Measurements from ENCODE around the gene VGLL1. TPM values are rescaled to one million over a fixed set of nuclear protein-coding genes. Genes with fewer than 3 reads are reported as not detected.

The VGLL1 gene
- total RNA-seq, 2 donors from 2014 or later, result not detected

GRCh38 chrX:136495043-136495442 lies 37.0 kb upstream of the VGLL1 start:
- no peak overlapping the region for H3K27ac ChIP-seq
- no peaks in the 10 kb centered on the region for H3K4me1 ChIP-seq (ENCODE audit: control insufficient read depth in 1 of 2, low read depth in 2 of 2)
- H3K27me3 ChIP-seq (replicated peaks; ENCODE audit: insufficient read depth), result no peaks in the 10 kb centered on the region
- TF ChIP-seq, protein P1, sequence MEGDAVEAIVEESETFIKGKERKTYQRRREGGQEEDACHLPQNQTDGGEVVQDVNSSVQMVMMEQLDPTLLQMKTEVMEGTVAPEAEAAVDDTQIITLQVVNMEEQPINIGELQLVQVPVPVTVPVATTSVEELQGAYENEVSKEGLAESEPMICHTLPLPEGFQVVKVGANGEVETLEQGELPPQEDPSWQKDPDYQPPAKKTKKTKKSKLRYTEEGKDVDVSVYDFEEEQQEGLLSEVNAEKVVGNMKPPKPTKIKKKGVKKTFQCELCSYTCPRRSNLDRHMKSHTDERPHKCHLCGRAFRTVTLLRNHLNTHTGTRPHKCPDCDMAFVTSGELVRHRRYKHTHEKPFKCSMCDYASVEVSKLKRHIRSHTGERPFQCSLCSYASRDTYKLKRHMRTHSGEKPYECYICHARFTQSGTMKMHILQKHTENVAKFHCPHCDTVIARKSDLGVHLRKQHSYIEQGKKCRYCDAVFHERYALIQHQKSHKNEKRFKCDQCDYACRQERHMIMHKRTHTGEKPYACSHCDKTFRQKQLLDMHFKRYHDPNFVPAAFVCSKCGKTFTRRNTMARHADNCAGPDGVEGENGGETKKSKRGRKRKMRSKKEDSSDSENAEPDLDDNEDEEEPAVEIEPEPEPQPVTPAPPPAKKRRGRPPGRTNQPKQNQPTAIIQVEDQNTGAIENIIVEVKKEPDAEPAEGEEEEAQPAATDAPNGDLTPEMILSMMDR (IDR thresholded peaks at IDR 0.05), result no peak
- no peak for DNase-seq (ENCODE audit: low spot score)
- no peak for ATAC-seq (ENCODE audit: insufficient number of reproducible peaks, low FRiP score, low read depth)
- H3K4me3 ChIP-seq, result no peak overlapping the region
- H3K36me3 ChIP-seq, result no peaks in the 10 kb centered on the region
- H3K9me3 ChIP-seq, result no peaks in the 10 kb centered on the region

GRCh38 chrX:136496186-136496763 lies 35.7 kb upstream of the VGLL1 start:
- Histone ChIP-seq H3K27ac (peak overlapping the region; percentile 87 to 89), H3K4me1 (ENCODE audit: control insufficient read depth in 1 of 2, low read depth in 2 of 2) (no peaks in the 10 kb centered on the region), H3K4me3 (peak overlapping the region; percentile 82), H3K27me3 (replicated peaks; ENCODE audit: insufficient read depth) (no peaks in the 10 kb centered on the region), H3K9me3 (no peaks in the 10 kb centered on the region), H3K36me3 (peaks cover 3% of the 10 kb centered on the region)
- ATAC-seq (ENCODE audit: insufficient number of reproducible peaks, low FRiP score, low read depth) (peak; percentile 52), DNase-seq (ENCODE audit: low spot score) (no peak)
- TF ChIP-seq, protein P1 (IDR thresholded peaks at IDR 0.05), result no peak

DNA sequence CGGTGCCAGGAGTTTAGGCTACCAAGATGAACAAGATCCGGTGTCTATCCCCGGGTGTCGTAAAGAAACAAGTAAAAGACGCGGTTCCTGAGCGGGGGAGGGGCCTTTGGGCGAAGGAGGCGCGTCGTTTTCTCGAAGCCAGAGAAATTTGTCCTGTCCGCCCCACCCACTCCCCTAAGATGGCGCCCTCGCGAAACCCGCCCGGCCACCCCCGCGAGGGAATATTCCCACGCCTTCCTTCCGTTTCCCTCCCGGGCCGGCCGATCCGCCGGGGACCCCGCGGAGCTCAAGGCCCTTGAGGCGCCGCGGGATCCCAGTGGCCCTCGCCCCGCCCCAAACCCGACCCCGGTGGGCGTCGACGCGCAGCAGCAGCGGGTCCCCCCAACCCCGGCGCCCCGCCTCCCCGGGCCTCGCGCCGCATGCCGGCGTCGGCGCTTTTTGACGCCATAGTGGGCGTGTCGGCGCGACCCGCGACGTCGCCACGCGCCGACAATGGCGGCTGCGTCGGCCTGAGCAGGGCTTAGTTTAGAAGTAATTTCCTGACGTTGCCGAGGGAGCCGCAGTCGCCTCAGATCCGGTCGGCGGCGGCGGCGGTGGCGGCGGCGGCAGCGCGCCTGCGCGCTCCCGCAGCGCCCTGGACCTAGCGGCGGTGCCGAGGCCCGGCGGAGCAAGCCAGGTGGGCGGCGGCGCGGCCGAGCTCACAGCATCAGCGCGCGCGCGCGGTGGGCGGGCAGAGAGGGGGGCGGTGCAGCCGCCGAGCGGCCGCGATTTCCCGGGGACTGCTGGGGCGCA lies 35.1 kb upstream of the VGLL1 start:
- peak overlapping the region; percentile 82 for H3K4me3 ChIP-seq
- no peaks in the 10 kb centered on the region for H3K4me1 ChIP-seq (ENCODE audit: control insufficient read depth in 1 of 2, low read depth in 2 of 2)
- TF ChIP-seq, protein P1 (IDR thresholded peaks at IDR 0.05), result no peak
- H3K9me3 ChIP-seq, result no peaks in the 10 kb centered on the region
- H3K36me3 ChIP-seq, result peaks cover 6% of the 10 kb centered on the region
- ATAC-seq (ENCODE audit: insufficient number of reproducible peaks, low FRiP score, low read depth) (peak; percentile 74), DNase-seq (ENCODE audit: low spot score) (peak; percentile 33)
- peak overlapping the region; percentile 87 to 89 for H3K27ac ChIP-seq
- no peaks in the 10 kb centered on the region for H3K27me3 ChIP-seq (replicated peaks; ENCODE audit: insufficient read depth)

- TF ChIP-seq, protein P1 (IDR thresholded peaks at IDR 0.05), result no peak
- Histone ChIP-seq H3K9me3 (no peaks in the 10 kb centered on the region), H3K27me3 (replicated peaks; ENCODE audit: insufficient read depth) (no peaks in the 10 kb centered on the region), H3K27ac (peak within 1 kb of the TSS; percentile 87 to 89), H3K36me3 (peaks cover 6% of the 10 kb centered on the region), H3K4me3 (peak within 1 kb of the TSS; percentile 82), H3K4me1 (ENCODE audit: control insufficient read depth in 1 of 2, low read depth in 2 of 2) (no peaks in the 10 kb centered on the region)
- DNase-seq (ENCODE audit: low spot score) (no peak), ATAC-seq (ENCODE audit: insufficient number of reproducible peaks, low FRiP score, low read depth) (peak; percentile 34)
Observed at GRCh38 chrX:136497556-136498052, 34.4 kb upstream of the VGLL1 start, which contains the start of gene HTATSF1. Gene HTATSF1, plus strand, starts transcription at chrX:136497592. Its CDS starts 93 bp downstream, at chrX:136497685.

DNA sequence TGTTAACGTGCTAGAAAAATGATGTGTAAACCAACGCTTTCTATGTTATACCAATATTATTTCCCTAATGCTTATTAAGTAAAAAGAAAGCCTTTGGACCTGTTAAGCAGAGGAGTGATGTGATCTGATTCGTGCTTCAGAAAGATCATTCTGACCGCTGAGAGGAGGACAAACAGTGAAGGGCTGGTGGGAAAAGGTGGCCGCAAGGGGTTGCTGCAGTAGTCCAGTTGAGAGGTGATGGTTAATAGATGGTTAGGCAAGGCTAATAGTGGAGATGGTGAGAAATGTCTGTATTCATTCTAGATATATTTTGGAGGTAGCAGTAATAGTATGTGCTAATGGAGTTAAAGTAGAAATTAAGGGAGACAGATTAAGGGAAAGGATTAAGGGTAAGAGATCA lies 12.9 kb upstream of the VGLL1 start:
- Histone ChIP-seq H3K27ac (no peak overlapping the region), H3K9me3 (no peaks in the 10 kb centered on the region), H3K4me3 (no peak overlapping the region), H3K36me3 (no peaks in the 10 kb centered on the region), H3K27me3 (replicated peaks; ENCODE audit: insufficient read depth) (no peaks in the 10 kb centered on the region), H3K4me1 (ENCODE audit: control insufficient read depth in 1 of 2, low read depth in 2 of 2) (no peaks in the 10 kb centered on the region)
- TF ChIP-seq, protein P1 (IDR thresholded peaks at IDR 0.05), result no peak
- no peak for ATAC-seq (ENCODE audit: insufficient number of reproducible peaks, low FRiP score, low read depth)
- no peak for DNase-seq (ENCODE audit: low spot score)

All from thoracic aorta (tissue), 2 donors.